Bronchial epithelial cell (primary cell): ENCODE measurements around the gene TNF. TPM values are rescaled to one million over a fixed set of nuclear protein-coding genes. Genes with fewer than 3 reads are reported as not detected.

ENCODE experiments used
- DNase-seq: peaks from one replicate; pipeline ENCODE4 v3.0.0-alpha.2; 2010; ENCODE audit warnings: low read depth
- FAIRE-seq: peaks from 2 replicates; lab custom pipeline; 2011; peaks lifted over from hg19 to GRCh38; lab: Jason Lieb, UNC
- H3K27me3 ChIP-seq: 2 replicates; pipeline ENCODE4 v1.5.1; 2011; ENCODE audit warnings: low read length; ENCODE audit not compliant: control insufficient read depth, insufficient read depth
- H3K36me3 ChIP-seq: 2 replicates; pipeline ENCODE4 v1.5.1; 2011; ENCODE audit warnings: low read length; ENCODE audit not compliant: control insufficient read depth, insufficient read depth
- H3K4me3 ChIP-seq: 2 replicates; pipeline ENCODE4 v1.5.1; 2011; ENCODE audit warnings: mild to moderate bottlenecking, low read depth, low read length, control low read depth
- total RNA-seq: library from RNA; depleted of rRNA; stranded (reverse); fragments of >200 nt; gene quantifications from 2 replicates; pipeline ENCODE4 v1.2.1, GENCODE V29; 2014
- TF ChIP-seq, protein P1 (sequence below): IDR thresholded peaks from 2 replicates; pipeline ENCODE4 v1.5.1; 2011; ENCODE audit warnings: mild to moderate bottlenecking, moderate library complexity, low read length, control low read depth, inconsistent platforms; ENCODE audit not compliant: insufficient read depth, severe bottlenecking

TNF gene
- total RNA-seq, 1 donor from 2014 or later = not detected

- no peak for DNase-seq
- Histone ChIP-seq H3K27me3 (no peaks in the 10 kb centered on the region), H3K4me3 (no peak overlapping the region), H3K36me3 (peaks cover 36% of the 10 kb centered on the region)
- TF ChIP-seq, protein P1, sequence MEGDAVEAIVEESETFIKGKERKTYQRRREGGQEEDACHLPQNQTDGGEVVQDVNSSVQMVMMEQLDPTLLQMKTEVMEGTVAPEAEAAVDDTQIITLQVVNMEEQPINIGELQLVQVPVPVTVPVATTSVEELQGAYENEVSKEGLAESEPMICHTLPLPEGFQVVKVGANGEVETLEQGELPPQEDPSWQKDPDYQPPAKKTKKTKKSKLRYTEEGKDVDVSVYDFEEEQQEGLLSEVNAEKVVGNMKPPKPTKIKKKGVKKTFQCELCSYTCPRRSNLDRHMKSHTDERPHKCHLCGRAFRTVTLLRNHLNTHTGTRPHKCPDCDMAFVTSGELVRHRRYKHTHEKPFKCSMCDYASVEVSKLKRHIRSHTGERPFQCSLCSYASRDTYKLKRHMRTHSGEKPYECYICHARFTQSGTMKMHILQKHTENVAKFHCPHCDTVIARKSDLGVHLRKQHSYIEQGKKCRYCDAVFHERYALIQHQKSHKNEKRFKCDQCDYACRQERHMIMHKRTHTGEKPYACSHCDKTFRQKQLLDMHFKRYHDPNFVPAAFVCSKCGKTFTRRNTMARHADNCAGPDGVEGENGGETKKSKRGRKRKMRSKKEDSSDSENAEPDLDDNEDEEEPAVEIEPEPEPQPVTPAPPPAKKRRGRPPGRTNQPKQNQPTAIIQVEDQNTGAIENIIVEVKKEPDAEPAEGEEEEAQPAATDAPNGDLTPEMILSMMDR = no peak
- no peak for FAIRE-seq
Observed at GRCh38 chr6:31530659-31531058, 44.7 kb upstream of the TNF start.

DNA sequence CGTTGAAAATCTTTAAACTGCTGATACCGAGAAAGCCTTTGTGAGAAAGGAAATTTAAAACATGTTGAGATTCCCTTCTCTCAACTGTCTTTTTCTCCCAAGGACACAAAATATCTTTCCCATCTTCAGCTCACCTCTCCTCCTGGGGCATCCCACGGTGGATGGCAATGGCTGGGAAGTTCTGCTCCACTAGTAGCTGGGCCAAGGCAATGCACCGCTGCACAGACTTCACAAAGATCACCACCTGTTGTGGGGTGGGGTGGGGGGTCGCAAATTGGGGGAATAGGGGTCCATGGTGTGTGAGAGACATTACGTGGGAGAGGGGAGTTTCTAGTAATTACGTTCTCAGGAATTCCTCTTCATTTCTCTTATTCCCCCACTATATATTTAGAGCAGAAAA lies 44.2 kb upstream of the TNF start:
- TF ChIP-seq, protein P1 = no peak
- H3K4me3 ChIP-seq = no peak overlapping the region
- DNase-seq (no peak), FAIRE-seq (no peak)
- H3K27me3 ChIP-seq = no peaks in the 10 kb centered on the region
- peaks cover 39% of the 10 kb centered on the region for H3K36me3 ChIP-seq

DNA sequence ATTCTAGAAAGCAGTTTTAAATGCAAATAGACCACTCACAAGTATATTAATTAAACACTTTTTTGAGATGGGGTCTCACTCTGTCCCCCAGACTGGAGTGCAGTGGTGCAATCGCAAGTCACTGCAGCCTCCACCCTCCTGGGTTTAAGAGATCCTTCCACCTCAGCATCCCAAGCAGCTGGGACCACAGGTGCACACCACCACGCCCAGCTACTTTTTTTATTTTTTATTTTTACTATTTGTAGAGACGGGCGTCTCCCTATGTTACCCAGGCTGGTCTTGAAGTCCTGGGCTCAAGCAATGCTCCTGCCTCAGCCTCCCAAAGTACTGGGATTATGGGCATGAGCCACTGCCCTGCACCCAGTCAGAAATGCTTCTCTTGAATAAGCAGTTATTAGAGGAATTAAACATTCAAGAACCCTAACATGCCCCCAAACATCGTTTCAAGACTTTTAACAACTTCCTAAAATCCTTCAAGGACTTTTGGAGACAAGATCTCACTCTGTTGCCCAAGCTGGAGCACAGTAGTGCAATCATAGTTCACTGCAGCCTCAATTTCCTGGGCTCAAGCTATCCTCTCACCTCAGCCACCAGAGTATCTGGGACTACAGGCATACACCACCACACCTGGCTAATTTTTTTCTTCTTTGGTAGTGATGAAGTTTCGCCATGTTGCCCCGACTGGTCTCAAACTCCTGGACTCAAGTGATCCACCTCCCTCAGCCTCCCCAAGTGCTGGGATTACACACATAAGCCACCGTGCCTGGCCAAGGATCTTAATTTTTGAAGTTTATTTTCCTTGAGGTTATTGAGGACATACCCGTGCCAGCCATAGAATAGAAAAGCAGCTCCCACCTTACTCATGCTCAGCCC lies 43.4 kb upstream of the TNF start:
- no peak for FAIRE-seq
- no peak for DNase-seq
- H3K4me3 ChIP-seq = no peak overlapping the region
- peaks cover 39% of the 10 kb centered on the region for H3K36me3 ChIP-seq
- H3K27me3 ChIP-seq = no peaks in the 10 kb centered on the region
- TF ChIP-seq, protein P1 = no peak

DNA sequence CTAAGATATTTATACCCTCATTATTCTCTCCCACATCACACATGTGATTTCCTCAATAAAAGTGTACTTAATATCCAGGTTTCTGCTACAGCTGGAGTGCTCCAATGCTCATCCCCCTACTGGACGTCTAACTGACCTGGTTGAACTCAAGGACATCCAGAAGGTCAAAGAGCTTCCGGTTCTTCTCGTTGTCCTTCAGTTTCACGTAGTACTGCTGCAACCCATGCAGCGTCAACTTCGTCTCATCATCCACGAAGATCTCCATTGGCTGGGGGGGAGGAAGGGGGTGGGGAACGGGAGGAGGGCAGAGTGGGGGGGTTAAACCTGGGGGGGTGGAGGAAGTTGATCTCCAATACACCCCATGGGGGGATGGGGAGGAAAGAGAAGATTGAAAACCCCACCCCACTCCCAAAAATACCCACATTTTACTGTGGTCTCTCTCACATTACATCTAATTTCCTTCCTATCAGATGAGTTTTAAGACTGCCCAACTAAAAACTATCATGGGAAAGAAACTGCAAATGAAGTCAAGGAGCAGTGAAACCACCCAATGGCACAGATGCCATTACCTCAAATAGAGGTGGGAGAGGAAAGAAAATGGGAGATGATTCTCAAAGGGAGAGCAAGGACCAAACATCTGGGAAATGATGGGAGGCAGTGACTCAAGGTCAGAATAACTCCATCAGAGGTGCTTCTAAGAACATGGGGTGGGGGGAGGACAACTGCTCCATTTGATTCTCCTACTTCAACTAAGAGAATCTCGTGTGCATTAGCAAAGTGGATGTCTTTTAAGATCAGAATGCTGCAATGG lies 42.5 kb upstream of the TNF start:
- no peaks in the 10 kb centered on the region for H3K27me3 ChIP-seq
- H3K4me3 ChIP-seq = no peak overlapping the region
- DNase-seq (no peak), FAIRE-seq (no peak)
- TF ChIP-seq, protein P1 = no peak
- H3K36me3 ChIP-seq = peaks cover 39% of the 10 kb centered on the region

- no peak for DNase-seq
- H3K4me3 ChIP-seq = no peak overlapping the region
- peaks cover 39% of the 10 kb centered on the region for H3K36me3 ChIP-seq
- no peaks in the 10 kb centered on the region for H3K27me3 ChIP-seq
- TF ChIP-seq, protein P1 = no peak
- FAIRE-seq = no peak
Observed at GRCh38 chr6:31533455-31533841, 41.9 kb upstream of the TNF start.
